GM06990 (cell line): ENCODE data around the gene LRRC61.

Experiments used
- DNase-seq: peaks from one replicate; pipeline ENCODE4 v3.0.0-alpha.2; 2011; ENCODE audit not compliant: insufficient read length; ENCODE audit errors: extremely low read depth
- H3K27me3 ChIP-seq: replicated peaks from 2 replicates; pipeline ENCODE4 v1.6.0; 2011; ENCODE audit warnings: low read length; ENCODE audit not compliant: control insufficient read depth, insufficient read depth
- H3K36me3 ChIP-seq: 2 replicates; pipeline ENCODE4 v1.5.1; 2011; ENCODE audit warnings: low read length; ENCODE audit not compliant: control insufficient read depth, insufficient read depth
- H3K4me3 ChIP-seq: replicated peaks from 2 replicates; pipeline ENCODE4 v1.5.1; 2011; ENCODE audit warnings: low read depth, mild to moderate bottlenecking, control low read depth, low read length
- TF ChIP-seq, protein P1 (sequence below): IDR thresholded peaks from 2 replicates; pipeline ENCODE4 v1.5.1; 2011; ENCODE audit warnings: low read length, control low read depth, mild to moderate bottlenecking, inconsistent platforms; ENCODE audit not compliant: insufficient read depth, poor library complexity, severe bottlenecking

LRRC61 gene

DNA sequence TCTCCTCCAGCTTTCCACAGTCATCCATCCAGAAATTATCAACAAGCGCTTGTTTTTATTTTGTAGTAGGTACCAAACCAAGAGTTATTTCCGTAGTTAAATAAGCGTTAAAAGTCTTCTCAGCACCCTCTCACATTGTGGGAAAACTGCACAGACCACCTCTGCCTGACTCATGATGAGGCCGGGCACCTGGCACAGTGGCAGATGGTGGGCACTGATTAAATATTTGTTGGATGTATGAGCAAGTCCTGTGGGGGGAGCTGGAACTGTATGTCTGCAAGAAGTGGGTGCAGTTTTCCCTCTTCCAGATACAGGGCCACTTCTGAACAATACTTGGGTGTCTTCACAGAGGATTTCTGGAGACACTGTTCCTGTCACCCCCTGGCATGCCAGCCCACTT is 40.2 kb downstream of the LRRC61 start:
- Histone ChIP-seq H3K4me3 (no peak overlapping the region), H3K36me3 (no peaks in the 10 kb centered on the region), H3K27me3 (no peaks in the 10 kb centered on the region)
- TF ChIP-seq, protein P1, sequence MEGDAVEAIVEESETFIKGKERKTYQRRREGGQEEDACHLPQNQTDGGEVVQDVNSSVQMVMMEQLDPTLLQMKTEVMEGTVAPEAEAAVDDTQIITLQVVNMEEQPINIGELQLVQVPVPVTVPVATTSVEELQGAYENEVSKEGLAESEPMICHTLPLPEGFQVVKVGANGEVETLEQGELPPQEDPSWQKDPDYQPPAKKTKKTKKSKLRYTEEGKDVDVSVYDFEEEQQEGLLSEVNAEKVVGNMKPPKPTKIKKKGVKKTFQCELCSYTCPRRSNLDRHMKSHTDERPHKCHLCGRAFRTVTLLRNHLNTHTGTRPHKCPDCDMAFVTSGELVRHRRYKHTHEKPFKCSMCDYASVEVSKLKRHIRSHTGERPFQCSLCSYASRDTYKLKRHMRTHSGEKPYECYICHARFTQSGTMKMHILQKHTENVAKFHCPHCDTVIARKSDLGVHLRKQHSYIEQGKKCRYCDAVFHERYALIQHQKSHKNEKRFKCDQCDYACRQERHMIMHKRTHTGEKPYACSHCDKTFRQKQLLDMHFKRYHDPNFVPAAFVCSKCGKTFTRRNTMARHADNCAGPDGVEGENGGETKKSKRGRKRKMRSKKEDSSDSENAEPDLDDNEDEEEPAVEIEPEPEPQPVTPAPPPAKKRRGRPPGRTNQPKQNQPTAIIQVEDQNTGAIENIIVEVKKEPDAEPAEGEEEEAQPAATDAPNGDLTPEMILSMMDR, result no peak
- DNase-seq, result no peak

DNA sequence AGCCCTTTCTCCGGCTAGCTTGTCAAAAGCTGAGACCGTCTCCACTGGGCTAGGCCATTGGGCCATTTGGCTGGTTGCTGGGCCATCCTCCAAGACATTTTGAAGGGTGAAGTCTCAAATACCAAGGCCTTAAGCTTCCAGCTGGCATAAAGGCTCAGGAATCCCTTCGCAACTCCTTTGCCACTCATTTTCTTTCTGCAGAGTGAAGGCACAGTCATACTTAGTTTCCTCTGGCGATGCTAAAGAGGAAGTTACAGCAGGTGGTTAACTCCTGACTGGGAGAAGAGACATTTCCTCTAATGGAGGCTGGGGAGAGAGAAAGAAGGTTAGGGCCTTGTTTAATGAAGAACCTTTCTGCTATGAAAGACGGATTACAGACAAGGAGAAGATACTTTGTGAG is 40.7 kb downstream of the LRRC61 start:
- DNase-seq, result peak; percentile 53
- TF ChIP-seq, protein P1, result no peak
- no peaks in the 10 kb centered on the region for H3K36me3 ChIP-seq

DNA sequence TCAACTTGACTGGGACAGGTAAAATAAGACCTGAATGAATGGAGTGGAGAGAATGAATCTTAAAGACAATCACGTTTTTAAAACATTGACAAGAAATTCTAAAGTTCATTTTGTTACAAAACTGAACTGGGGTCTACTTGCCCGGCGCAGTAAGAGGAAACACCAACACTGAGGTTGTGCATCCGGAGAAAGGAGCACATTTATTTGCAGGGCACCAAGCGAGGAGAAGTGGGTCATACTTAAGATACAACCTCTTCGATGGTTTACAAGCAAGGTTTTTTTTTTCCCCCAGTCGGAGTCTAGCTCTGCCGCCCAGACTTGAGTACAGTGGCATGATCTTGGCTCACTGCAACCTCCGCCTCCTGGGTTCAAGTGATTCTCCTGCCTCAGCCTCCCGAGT is 42.0 kb downstream of the LRRC61 start:
- TF ChIP-seq, protein P1, result no peak
- H3K36me3 ChIP-seq, result no peaks in the 10 kb centered on the region
- no peak overlapping the region for H3K4me3 ChIP-seq
- H3K27me3 ChIP-seq, result no peaks in the 10 kb centered on the region
- DNase-seq, result no peak

More for the DNA sequence above, 40.7 kb downstream of the LRRC61 start:
- Histone ChIP-seq H3K27me3 (no peaks in the 10 kb centered on the region), H3K4me3 (no peak overlapping the region)

DNA sequence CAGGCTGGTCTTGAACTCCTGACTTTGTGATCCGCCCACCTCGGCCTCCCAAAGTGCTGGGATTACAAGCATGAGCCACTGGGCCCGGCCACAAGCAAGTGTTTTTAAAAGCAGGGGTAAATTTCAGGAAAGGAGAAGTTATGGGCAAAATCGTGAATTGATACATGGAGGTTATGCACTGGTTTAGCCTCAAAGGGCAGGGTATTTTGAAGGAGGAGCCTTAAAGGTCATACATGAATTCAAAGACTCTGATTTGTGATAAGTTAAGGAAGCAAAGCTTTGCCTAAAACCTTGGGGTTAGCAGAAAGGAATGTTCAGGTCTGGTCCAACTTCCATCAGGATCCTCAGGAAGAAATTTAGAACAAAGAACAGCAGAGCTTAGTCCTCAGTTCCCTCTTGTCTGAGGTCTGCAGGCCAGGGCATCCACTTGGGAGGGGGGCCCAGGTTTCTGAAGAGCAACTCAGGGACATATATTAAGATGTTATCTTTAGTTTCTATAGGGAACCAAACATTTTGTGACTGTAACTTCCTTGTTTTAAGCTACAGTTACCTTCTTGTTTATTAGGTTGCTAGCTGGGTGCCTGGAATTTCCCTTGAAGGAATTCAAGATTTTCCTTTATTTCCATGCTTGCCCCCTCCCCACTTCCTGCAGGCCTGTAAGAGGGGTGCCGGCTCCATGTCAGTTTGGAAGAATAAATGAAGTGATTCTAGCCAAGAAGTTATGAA is 42.7 kb downstream of the LRRC61 start:
- TF ChIP-seq, protein P1, result no peak
- no peak for DNase-seq
- no peak overlapping the region for H3K4me3 ChIP-seq
- H3K36me3 ChIP-seq, result no peaks in the 10 kb centered on the region
- H3K27me3 ChIP-seq, result no peaks in the 10 kb centered on the region

DNA sequence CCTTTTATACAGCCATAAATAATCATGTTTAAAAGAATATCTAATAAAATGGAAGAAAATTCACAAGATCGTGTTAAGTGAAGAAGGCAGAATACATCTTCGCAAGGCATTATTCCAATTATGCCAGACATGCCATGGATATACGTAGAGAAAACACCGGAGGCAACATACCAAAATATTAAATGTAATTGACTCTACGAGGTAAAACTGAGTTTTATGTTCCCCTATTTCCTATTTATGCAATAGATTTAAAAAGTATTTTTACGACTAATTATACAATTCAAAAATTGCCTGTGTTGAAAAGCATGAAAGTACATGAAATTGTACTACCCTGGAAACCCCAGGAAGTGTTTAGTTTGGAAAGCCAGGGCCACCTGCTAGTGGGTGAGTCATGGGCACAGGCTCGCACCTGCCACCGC is 44.5 kb downstream of the LRRC61 start:
- Histone ChIP-seq H3K4me3 (peak overlapping the region; percentile 100), H3K27me3 (no peaks in the 10 kb centered on the region), H3K36me3 (peaks cover 11% of the 10 kb centered on the region)
- DNase-seq, result no peak
- TF ChIP-seq, protein P1, result no peak
